HEK293T (cell line): ENCODE results near the gene GJB1.

Source experiments
- FOXA1 ChIP-seq: fragments of 450-650 bp; IDR thresholded peaks from 2 replicates; pipeline ENCODE4 v1.6.1; 2016; ENCODE audit warnings: mild to moderate bottlenecking
- FOXK2 ChIP-seq: fragments of 450-650 bp; IDR thresholded peaks from 2 replicates; pipeline ENCODE4 v1.6.1; 2016; ENCODE audit warnings: mild to moderate bottlenecking
- L3MBTL2 ChIP-seq: fragments of 450-650 bp; conservative IDR thresholded peaks from 2 replicates; pipeline ENCODE4 v1.6.1; 2016; ENCODE audit warnings: mild to moderate bottlenecking
- PKNOX1 ChIP-seq: fragments of 450-650 bp; IDR thresholded peaks from 2 replicates; pipeline ENCODE4 v1.6.1; 2016
- SP1 ChIP-seq: fragments of 450-650 bp; IDR thresholded peaks from 2 replicates; pipeline ENCODE4 v1.6.1; 2017
- TARDBP ChIP-seq: fragments of 450-650 bp; IDR thresholded peaks from 2 replicates; pipeline ENCODE4 v1.6.1; 2016
- ZNF384 ChIP-seq: fragments of 450-650 bp; IDR thresholded peaks from 2 replicates; pipeline ENCODE4 v1.6.1; 2016

DNA sequence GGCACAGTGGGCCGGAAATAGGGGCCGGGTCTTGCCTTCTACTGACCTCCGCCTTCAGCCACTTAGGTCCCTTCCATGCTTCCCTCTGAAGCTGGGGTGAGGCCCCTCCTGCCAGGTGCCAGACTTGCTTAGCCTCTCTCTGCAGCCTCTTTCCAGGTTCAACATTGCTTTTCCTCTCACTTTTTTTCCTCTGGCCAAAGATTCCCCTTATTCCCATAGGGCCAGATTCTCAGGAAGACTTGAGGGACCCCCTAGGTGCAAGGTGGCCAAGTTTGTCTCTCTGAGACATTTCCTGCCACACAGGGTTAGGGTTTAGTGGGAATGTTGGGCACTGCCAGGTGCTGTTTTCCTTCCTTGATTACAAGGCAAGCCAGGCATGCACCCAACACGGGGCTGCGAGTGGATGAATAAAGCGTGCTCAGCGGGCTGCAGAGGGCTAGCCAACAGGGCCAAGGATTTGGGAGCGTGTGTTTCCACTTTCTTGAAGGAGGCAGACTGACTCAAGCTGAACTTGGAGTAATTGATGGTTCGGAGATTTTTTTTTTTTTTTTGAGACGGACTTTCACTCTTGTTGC lies 7.6 kb upstream of the GJB1 start:
- TF ChIP-seq ZNF384 (no peak), SP1 (no peak), FOXK2 (no peak), PKNOX1 (no peak), L3MBTL2 (no peak), FOXA1 (no peak), TARDBP (no peak)
